ENCODE results near the gene SAYSD1.

DNA sequence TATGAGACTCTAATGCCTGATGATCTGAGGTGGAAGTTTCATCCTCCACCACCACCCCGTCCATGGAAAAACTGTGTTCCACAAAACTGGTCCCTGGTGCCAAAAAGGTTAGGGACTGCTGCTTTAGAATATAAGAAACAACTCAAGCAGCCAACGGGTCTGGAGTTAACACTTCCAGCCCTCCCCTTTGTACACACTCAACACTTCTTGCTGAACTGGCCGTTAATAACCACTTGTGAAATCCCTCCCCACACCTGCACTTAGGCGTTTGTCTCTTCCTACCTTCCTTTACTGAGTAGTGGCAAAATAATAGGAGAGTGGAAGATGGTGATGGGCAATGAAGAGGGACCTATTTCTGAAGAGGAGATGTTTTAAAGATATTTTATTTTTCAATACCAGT lies 10.5 kb downstream of the SAYSD1 start:
- TF ChIP-seq GATA2 (IDR thresholded peaks at IDR 0.05; ENCODE audit: low read depth, low read length) (no peak), GATA3 (IDR thresholded peaks at IDR 0.05; ENCODE audit: low read depth, low read length) (no peak)

Measured in SH-SY5Y (cell line).